IMR-90 (cell line): ENCODE results near the gene TDRD7. TPM values are rescaled to one million over a fixed set of nuclear protein-coding genes. Genes with fewer than 3 reads are reported as not detected.

Experiments used
- ATAC-seq: fragments of 200-7000 bp; cut with Tn5 transposase; 2 replicates; pipeline ENCODE4 v1.9.1; 2020; ENCODE audit warnings: low read depth, mild to moderate bottlenecking, moderate library complexity
- BruUV-seq: library from RNA; stranded (reverse); fragments of 400-500 nt; replicated peaks from 2 replicates; lab custom pipeline; 2021; lab: Mats Ljungman, UMichigan
- CTCF ChIA-PET: fragments of 300-600 bp; formaldehyde crosslinking; extraction: SDS; loops from one replicate; lab custom pipeline; 2021; ENCODE audit warnings: antibody characterized with exemption; lab: Yijun Ruan, JAX
- POLR2A ChIA-PET: fragments of 300-600 bp; sonication (Branson Sonifier 250); formaldehyde crosslinking; loops from one replicate; lab custom pipeline; 2022; ENCODE audit warnings: antibody characterized with exemption; ENCODE audit not compliant: unreplicated experiment; lab: Charles Lee
- DNase-seq: peaks from one replicate; pipeline ENCODE4 v3.0.0; 2013
- H2AFZ ChIP-seq: replicated peaks from 2 replicates; pipeline ENCODE3; 2013; ENCODE audit warnings: low read length, mild to moderate bottlenecking; ENCODE audit not compliant: poor library complexity
- H2AK5ac ChIP-seq: 2 replicates; pipeline ENCODE4 v1.6.1; 2013; ENCODE audit warnings: low read depth, low read length, inconsistent platforms
- H2AK9ac ChIP-seq: replicated peaks from 2 replicates; pipeline ENCODE3; 2013; ENCODE audit warnings: mild to moderate bottlenecking, low read depth, low read length, moderate library complexity; ENCODE audit not compliant: poor library complexity
- H2BK120ac ChIP-seq: 2 replicates; pipeline ENCODE4 v1.6.1; 2013; ENCODE audit warnings: low read depth, low read length, inconsistent platforms
- H2BK15ac ChIP-seq: 3 replicates; pipeline ENCODE4 v1.6.1; 2013; ENCODE audit warnings: low read depth, low read length, inconsistent platforms
- H2BK20ac ChIP-seq: 2 replicates; pipeline ENCODE4 v1.6.1; 2013; ENCODE audit warnings: low read depth, mild to moderate bottlenecking, inconsistent platforms, low read length, moderate library complexity
- H2BK5ac ChIP-seq: 2 replicates; pipeline ENCODE4 v1.6.1; 2013; ENCODE audit warnings: mild to moderate bottlenecking, low read depth, low read length, inconsistent platforms; ENCODE audit not compliant: poor library complexity, severe bottlenecking
- H3K14ac ChIP-seq: replicated peaks from 2 replicates; pipeline ENCODE4 v1.6.1; 2013; ENCODE audit warnings: low read depth, low read length, inconsistent platforms
- H3K18ac ChIP-seq: 2 replicates; pipeline ENCODE4 v1.6.1; 2013; ENCODE audit warnings: low read depth, low read length, control low read depth
- H3K23ac ChIP-seq: 2 replicates; pipeline ENCODE4 v1.6.1; 2013; ENCODE audit warnings: low read depth, low read length, inconsistent platforms
- H3K27ac ChIP-seq: 2 replicates; pipeline ENCODE4 v1.5.1; 2013; ENCODE audit warnings: mild to moderate bottlenecking, control low read depth, low read length; ENCODE audit not compliant: insufficient read depth
- H3K27me3 ChIP-seq: 2 replicates; pipeline ENCODE4 v1.6.1; 2013; ENCODE audit warnings: low read length; ENCODE audit not compliant: control insufficient read depth, insufficient read depth
- H3K36me3 ChIP-seq: 2 replicates; pipeline ENCODE4 v1.6.1; 2013; ENCODE audit warnings: low read length, mixed read lengths; ENCODE audit not compliant: control insufficient read depth, insufficient read depth
- H3K4ac ChIP-seq: 2 replicates; pipeline ENCODE4 v1.6.1; 2013; ENCODE audit warnings: low read depth, low read length, inconsistent platforms
- H3K4me1 ChIP-seq: 2 replicates; pipeline ENCODE4 v1.6.1; 2013; ENCODE audit warnings: low read length, mixed read lengths; ENCODE audit not compliant: control insufficient read depth, insufficient read depth
- H3K4me2 ChIP-seq: 2 replicates; pipeline ENCODE4 v1.6.1; 2013; ENCODE audit warnings: low read depth, mild to moderate bottlenecking, control low read depth, low read length, moderate library complexity
- H3K4me3 ChIP-seq: 2 replicates; pipeline ENCODE4 v1.5.1; 2013; ENCODE audit warnings: low read depth, mild to moderate bottlenecking, control low read depth, low read length, moderate library complexity; ENCODE audit not compliant: insufficient read depth
- H3K56ac ChIP-seq: 2 replicates; pipeline ENCODE4 v1.6.1; 2013; ENCODE audit warnings: low read length, inconsistent platforms; ENCODE audit not compliant: insufficient read depth; ENCODE audit errors: extremely low read depth
- H3K79me1 ChIP-seq, 2 experiments: 2 replicates each; pipeline ENCODE4 v1.6.1; 2013; ENCODE audit warnings: low read length in 2 of 2, inconsistent platforms in 1 of 2, low read depth in 1 of 2
- H3K9ac ChIP-seq: 2 replicates; pipeline ENCODE4 v1.6.1; 2013; ENCODE audit warnings: low read depth, low read length, control low read depth
- H3K9me1 ChIP-seq: 2 replicates; pipeline ENCODE4 v1.6.1; 2013; ENCODE audit warnings: low read length, inconsistent platforms; ENCODE audit not compliant: insufficient read depth
- H3K9me3 ChIP-seq: 2 replicates; pipeline ENCODE4 v1.6.1; 2013; ENCODE audit warnings: low read length; ENCODE audit not compliant: control insufficient read depth, insufficient read depth
- H4K20me1 ChIP-seq: 2 replicates; pipeline ENCODE4 v1.6.1; 2013; ENCODE audit warnings: low read length, inconsistent platforms; ENCODE audit not compliant: insufficient read depth
- H4K5ac ChIP-seq: 2 replicates; pipeline ENCODE4 v1.6.1; 2013; ENCODE audit warnings: mild to moderate bottlenecking, low read depth, low read length, control low read depth
- H4K8ac ChIP-seq, 2 experiments: 2 replicates each; pipeline ENCODE4 v1.6.1; 2013; ENCODE audit warnings: low read depth in 2 of 2, low read length in 2 of 2, control low read depth in 1 of 2, inconsistent platforms in 1 of 2
- H4K91ac ChIP-seq: 2 replicates; pipeline ENCODE4 v1.6.1; 2013; ENCODE audit warnings: low read depth, low read length, inconsistent platforms; ENCODE audit not compliant: insufficient read depth
- MAFK ChIP-seq: IDR thresholded peaks from 2 replicates; pipeline ENCODE4 v1.6.1; 2012; ENCODE audit warnings: low read depth, low read length, improper control_type of control experiment
- WGBS, 2 experiments: methylation state at CpG; one replicate each; pipeline versions ENCODE4 v1.1.5 to v1.1.7; 2013; ENCODE audit warnings: missing lambda C conversion rate in 2 of 2; ENCODE audit not compliant: insufficient read length in 1 of 2; ENCODE audit errors: extremely low coverage in 2 of 2; 5-methylcytosine and 5-hydroxymethylcytosine counted together
- dilution Hi-C: fragments of 300-500 bp; cut with HindIII; formaldehyde crosslinking; loops from one replicate; pipeline ENCODE4 v1.14.3; 2018; ENCODE audit warnings: low sequenced_read_pairs; ENCODE audit not compliant: unreplicated experiment
- in situ Hi-C: fragments of 300-500 bp; cut with MboI; formaldehyde crosslinking; loops from 3 replicates; pipeline ENCODE4 v1.14.3; 2019; ENCODE audit warnings: low sequenced_read_pairs, inconsistent platforms, mixed read lengths
- intact Hi-C: fragments of 100-400 bp; cut with micrococcal nuclease; formaldehyde crosslinking; loops from 2 replicates; pipeline ENCODE4 v1.10.0; 2022
- polyA plus RNA-seq, 3 experiments: library from polyadenylated mRNA; depleted of rRNA; stranded (reverse); fragments of >200 nt; gene quantifications; 2 replicates each; pipeline ENCODE4 v1.2.3, GENCODE V29; 2012; ENCODE audit warnings: low replicate concordance in 1 of 3
- total RNA-seq: library from RNA; depleted of rRNA; stranded (reverse); fragments of >200 nt; gene quantifications from 2 replicates; pipeline ENCODE4 v1.2.3, GENCODE V29; 2012
- TF ChIP-seq, protein P1 (sequence below): fragments of 150-350 bp; IDR thresholded peaks from 2 replicates; pipeline ENCODE4 v1.6.1; 2017; ENCODE audit warnings: mild to moderate bottlenecking, antibody characterized with exemption, low read length, low read depth

The TDRD7 gene
- total and polyA plus RNA-seq, 2 of the 4 experiments (the other 2 are of a cell fraction), result 4.4 to 9.7 TPM

- H2BK15ac ChIP-seq, result no peak overlapping the region
- H4K20me1 ChIP-seq, result no peaks in the 10 kb centered on the region
- H3K4me3 ChIP-seq, result no peak overlapping the region
- POLR2A ChIA-PET, result no interaction called here
- H3K56ac ChIP-seq, result no peak overlapping the region
- DNase-seq (no peak), ATAC-seq (no peak)
- no peaks in the 10 kb centered on the region for H3K27me3 ChIP-seq
- no peak overlapping the region for H2AFZ ChIP-seq
- H4K91ac ChIP-seq, result no peak overlapping the region
- CTCF ChIA-PET, result interaction anchor here (1.0 kb wide), 1 partner anchor 154 kb away, joined by 3 read pairs; no protein-coding TSS in a partner anchor
- no peak overlapping the region for H2BK120ac ChIP-seq
- H4K5ac ChIP-seq, result no peak overlapping the region
- in situ Hi-C loops (no loop called here), intact Hi-C loops (loop anchor here (10.0 kb wide), 1 partner anchor 433 kb away; no protein-coding TSS in a partner anchor), dilution Hi-C loops (no loop called here)
- H3K9ac ChIP-seq, result no peak overlapping the region
- H2BK20ac ChIP-seq, result no peak overlapping the region
- no TSS peak for BruUV-seq
- no peaks in the 10 kb centered on the region for H3K79me1 ChIP-seq
- no peaks in the 10 kb centered on the region for H3K9me3 ChIP-seq
- no peak overlapping the region for H4K8ac ChIP-seq
- H3K23ac ChIP-seq, result no peak overlapping the region
- H3K36me3 ChIP-seq, result peaks cover 5% of the 10 kb centered on the region; the same call in 1 of the 2 replicates
- H3K18ac ChIP-seq, result no peak overlapping the region
- no peak overlapping the region for H3K14ac ChIP-seq
- H2AK5ac ChIP-seq, result no peak overlapping the region
- H3K4me1 ChIP-seq, result no peaks in the 10 kb centered on the region
- no peak overlapping the region for H3K4ac ChIP-seq
- H3K4me2 ChIP-seq, result no peak overlapping the region
- no peak overlapping the region for H3K27ac ChIP-seq
- no peak overlapping the region for H2BK5ac ChIP-seq
- peak; percentile 35; the same call in 1 of the 2 replicates for TF ChIP-seq MAFK
- TF ChIP-seq, protein P1, sequence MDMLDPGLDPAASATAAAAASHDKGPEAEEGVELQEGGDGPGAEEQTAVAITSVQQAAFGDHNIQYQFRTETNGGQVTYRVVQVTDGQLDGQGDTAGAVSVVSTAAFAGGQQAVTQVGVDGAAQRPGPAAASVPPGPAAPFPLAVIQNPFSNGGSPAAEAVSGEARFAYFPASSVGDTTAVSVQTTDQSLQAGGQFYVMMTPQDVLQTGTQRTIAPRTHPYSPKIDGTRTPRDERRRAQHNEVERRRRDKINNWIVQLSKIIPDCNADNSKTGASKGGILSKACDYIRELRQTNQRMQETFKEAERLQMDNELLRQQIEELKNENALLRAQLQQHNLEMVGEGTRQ, result no peak
- 40% methylated on average over 1 of the region's 3 CpGs; no CpG with 5 or more reads in 1 of the 2 experiments for WGBS, 2 experiments
- H2AK9ac ChIP-seq, result no peak overlapping the region
- peaks cover 3% of the 10 kb centered on the region; the same call in 1 of the 2 replicates for H3K9me1 ChIP-seq
Measured at GRCh38 chr9:97462159-97462558, 50.3 kb downstream of the TDRD7 start.
